Endothelial cell of umbilical vein (primary cell): Measurements from ENCODE around the gene BABAM2. TPM values are rescaled to one million over a fixed set of nuclear protein-coding genes. Genes with fewer than 3 reads are reported as not detected.

Experiments used
- BruUV-seq: library from RNA; stranded (reverse); fragments of 400-500 nt; replicated peaks from 2 replicates; lab custom pipeline; 2021; lab: Mats Ljungman, UMichigan
- CTCF ChIA-PET: fragments of 300-600, 350-600 bp; sonication (Branson Sonifier 250); formaldehyde crosslinking; loops from one replicate; lab custom pipeline; 2021; ENCODE audit warnings: antibody characterized with exemption, inconsistent platforms; lab: Charles Lee
- POLR2A ChIA-PET: fragments of 300-600, 350-600 bp; sonication (Branson Sonifier 250); formaldehyde crosslinking; loops from one replicate; lab custom pipeline; 2021; ENCODE audit warnings: antibody characterized with exemption, inconsistent platforms; lab: Charles Lee
- DNase-seq: peaks from one replicate; pipeline ENCODE4 v3.0.0-alpha.2; 2011; ENCODE audit warnings: low read depth, low spot score
- FAIRE-seq: peaks from 2 replicates; lab custom pipeline; 2011; peaks lifted over from hg19 to GRCh38; lab: Jason Lieb, UNC
- H2AFZ ChIP-seq: 2 replicates; pipeline ENCODE4 v1.6.0; 2012; ENCODE audit warnings: low read depth, low read length, control low read depth, inconsistent platforms
- H3K27ac ChIP-seq: 2 replicates; pipeline ENCODE4 v1.5.1; 2011; ENCODE audit warnings: low read depth, mild to moderate bottlenecking, control low read depth, low read length, moderate library complexity; ENCODE audit not compliant: insufficient read depth
- H3K27me3 ChIP-seq, 2 experiments: 2 replicates each; pipeline versions ENCODE4 v1.6.0 to v1.6.1; 2011; ENCODE audit warnings: low read length in 2 of 2, mixed read lengths in 1 of 2; ENCODE audit not compliant: control insufficient read depth in 2 of 2, insufficient read depth in 2 of 2
- H3K36me3 ChIP-seq, 2 experiments: 2 replicates in 1 of 2; 3 replicates in 1 of 2; pipeline ENCODE4 v1.5.1; 2011; ENCODE audit warnings: low read length in 2 of 2, mild to moderate bottlenecking in 1 of 2, moderate library complexity in 1 of 2; ENCODE audit not compliant: control insufficient read depth in 2 of 2, insufficient read depth in 2 of 2; ENCODE audit errors: extremely low read depth in 1 of 2
- H3K4me1 ChIP-seq: 3 replicates; pipeline ENCODE4 v1.5.1; 2011; ENCODE audit warnings: mild to moderate bottlenecking, low read length; ENCODE audit not compliant: control insufficient read depth, insufficient read depth; ENCODE audit errors: extremely low read depth
- H3K4me2 ChIP-seq: 2 replicates; pipeline ENCODE4 v1.6.1; 2011; ENCODE audit warnings: low read length, control low read depth, mixed read lengths; ENCODE audit not compliant: insufficient read depth
- H3K4me3 ChIP-seq, 3 experiments: fragments of 200-600 bp in 1 of 3; sonication (generic), shearing (Covaris generic) in 1 of 3; replicated peaks in 1 of 3; 2 replicates each; pipeline ENCODE4 v1.5.1; 2011 to 2016; ENCODE audit warnings: control low read depth in 3 of 3, low read length in 3 of 3, mild to moderate bottlenecking in 2 of 3, inconsistent platforms in 1 of 3, low read depth in 1 of 3, moderate library complexity in 1 of 3; ENCODE audit not compliant: insufficient read depth in 1 of 3
- H3K79me2 ChIP-seq: 2 replicates; pipeline ENCODE4 v1.6.0; 2012; ENCODE audit warnings: low read length, inconsistent platforms; ENCODE audit not compliant: control insufficient read depth, insufficient read depth
- H3K9ac ChIP-seq: replicated peaks from 2 replicates; pipeline ENCODE3; 2011; ENCODE audit warnings: low read length, control low read depth; ENCODE audit not compliant: insufficient read depth; ENCODE audit errors: extremely low read depth
- H3K9me1 ChIP-seq: replicated peaks from 3 replicates; pipeline ENCODE4 v1.6.0; 2011; ENCODE audit warnings: mild to moderate bottlenecking, low read length; ENCODE audit not compliant: control insufficient read depth, insufficient read depth; ENCODE audit errors: extremely low read depth
- H3K9me3 ChIP-seq: replicated peaks from 2 replicates; pipeline ENCODE4 v1.5.1; 2012; ENCODE audit warnings: low read length, inconsistent platforms; ENCODE audit not compliant: control insufficient read depth, insufficient read depth
- H4K20me1 ChIP-seq: replicated peaks from 2 replicates; pipeline ENCODE3; 2011; ENCODE audit warnings: mild to moderate bottlenecking, low read length; ENCODE audit not compliant: control insufficient read depth, insufficient read depth; ENCODE audit errors: extremely low read depth
- EZH2 ChIP-seq: IDR thresholded peaks from 2 replicates; pipeline ENCODE4 v1.6.1; 2012; ENCODE audit warnings: borderline replicate concordance, low read depth, mild to moderate bottlenecking, moderate library complexity, low read length, inconsistent platforms; ENCODE audit not compliant: severe bottlenecking
- FOS ChIP-seq: IDR thresholded peaks from 2 replicates; pipeline ENCODE4 v1.6.1; 2011; ENCODE audit warnings: mild to moderate bottlenecking, low read length, moderate library complexity, borderline replicate concordance; ENCODE audit not compliant: insufficient read depth
- GATA2 ChIP-seq: IDR thresholded peaks from 2 replicates; pipeline ENCODE4 v1.7.0; 2011; ENCODE audit warnings: low read depth, mild to moderate bottlenecking, moderate library complexity, mixed read lengths, low read length; ENCODE audit not compliant: insufficient read length, insufficient read depth
- JUN ChIP-seq: IDR thresholded peaks from 2 replicates; pipeline ENCODE4 v1.6.1; 2011; ENCODE audit warnings: borderline replicate concordance, low read depth; ENCODE audit not compliant: insufficient read length, insufficient read depth
- MAX ChIP-seq: IDR thresholded peaks from 2 replicates; pipeline ENCODE4 v1.6.1; 2011; ENCODE audit not compliant: insufficient read depth, insufficient read length
- MYC ChIP-seq: IDR thresholded peaks from one replicate; pipeline ENCODE4 v1.6.1; 2011; ENCODE audit warnings: mild to moderate bottlenecking, low read depth, low read length
- POLR2A ChIP-seq: IDR thresholded peaks from 2 replicates; pipeline ENCODE4 v1.6.1; 2012; ENCODE audit warnings: low read depth, mild to moderate bottlenecking, control low read depth, low read length
- POLR2AphosphoS5 ChIP-seq: IDR thresholded peaks from 2 replicates; pipeline ENCODE4 v1.6.1; 2012; ENCODE audit warnings: low read depth, mild to moderate bottlenecking, control low read depth, low read length, moderate library complexity; ENCODE audit not compliant: insufficient read depth
- dilution Hi-C: fragments of 300-500 bp; cut with MboI; formaldehyde crosslinking; loops from one replicate; pipeline ENCODE4 v1.15.0; 2019; ENCODE audit warnings: low sequenced_read_pairs; ENCODE audit not compliant: extremely low pct_ligation_motif_present
- intact Hi-C: fragments of 100-400 bp; cut with micrococcal nuclease; formaldehyde crosslinking; loops from one replicate; pipeline ENCODE4 v1.10.0; 2022
- polyA plus RNA-seq, 4 experiments: library from polyadenylated mRNA; depleted of rRNA in 3 of 4; stranded (reverse) in 3 of 4; unstranded in 1 of 4; fragments of >200 nt; gene quantifications; 2 replicates each; pipeline versions ENCODE4 v1.2.1 to v1.2.3, GENCODE V29; 2011 to 2012; ENCODE audit warnings: missing spikeins in 1 of 4
- total RNA-seq: library from RNA; stranded (reverse); gene quantifications from 2 replicates; pipeline ENCODE4 v1.2.3, GENCODE V29; 2021
- TF ChIP-seq, protein P1 (sequence below), 2 donors: IDR thresholded peaks; 1 replicate in 1 of 2; 2 replicates in 1 of 2; pipeline ENCODE4 v1.5.1; 2011; ENCODE audit warnings: low read length in 2 of 2, mild to moderate bottlenecking in 2 of 2, moderate library complexity in 2 of 2, control low read depth in 1 of 2, inconsistent platforms in 1 of 2, low read depth in 1 of 2; ENCODE audit not compliant: insufficient read depth in 1 of 2; ENCODE audit errors: extremely low read depth in 1 of 2

The BABAM2 gene
- total and polyA plus RNA-seq, 2 donors (not counting 3 experiments of a cell fraction or from before 2014, with no cell fraction given): 19.9 to 27.6 TPM

- Histone ChIP-seq H3K27me3 (no peaks in the 10 kb centered on the region), H3K4me1 (no peaks in the 10 kb centered on the region), H3K4me2 (no peak overlapping the region), H3K27ac (no peak overlapping the region), H2AFZ (no peak overlapping the region), H3K9me1 (no peaks in the 10 kb centered on the region), H3K9me3 (no peaks in the 10 kb centered on the region), H3K79me2 (no peaks in the 10 kb centered on the region), H3K36me3 (no peaks in the 10 kb centered on the region), H3K4me3 (no peak overlapping the region), H3K9ac (no peak overlapping the region), H4K20me1 (no peaks in the 10 kb centered on the region)
- TF ChIP-seq FOS (no peak), MYC (no peak), POLR2AphosphoS5 (no peak), POLR2A (no peak), GATA2 (no peak), EZH2 (no peak), MAX (no peak), JUN (no peak)
- TF ChIP-seq, protein P1, sequence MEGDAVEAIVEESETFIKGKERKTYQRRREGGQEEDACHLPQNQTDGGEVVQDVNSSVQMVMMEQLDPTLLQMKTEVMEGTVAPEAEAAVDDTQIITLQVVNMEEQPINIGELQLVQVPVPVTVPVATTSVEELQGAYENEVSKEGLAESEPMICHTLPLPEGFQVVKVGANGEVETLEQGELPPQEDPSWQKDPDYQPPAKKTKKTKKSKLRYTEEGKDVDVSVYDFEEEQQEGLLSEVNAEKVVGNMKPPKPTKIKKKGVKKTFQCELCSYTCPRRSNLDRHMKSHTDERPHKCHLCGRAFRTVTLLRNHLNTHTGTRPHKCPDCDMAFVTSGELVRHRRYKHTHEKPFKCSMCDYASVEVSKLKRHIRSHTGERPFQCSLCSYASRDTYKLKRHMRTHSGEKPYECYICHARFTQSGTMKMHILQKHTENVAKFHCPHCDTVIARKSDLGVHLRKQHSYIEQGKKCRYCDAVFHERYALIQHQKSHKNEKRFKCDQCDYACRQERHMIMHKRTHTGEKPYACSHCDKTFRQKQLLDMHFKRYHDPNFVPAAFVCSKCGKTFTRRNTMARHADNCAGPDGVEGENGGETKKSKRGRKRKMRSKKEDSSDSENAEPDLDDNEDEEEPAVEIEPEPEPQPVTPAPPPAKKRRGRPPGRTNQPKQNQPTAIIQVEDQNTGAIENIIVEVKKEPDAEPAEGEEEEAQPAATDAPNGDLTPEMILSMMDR (IDR thresholded peaks at IDR 0.05; ENCODE audit: extremely low read depth in 1 of 2, insufficient read depth in 1 of 2, low read depth in 1 of 2, low read length in 2 of 2): no peak
- ChIA-PET POLR2A (interaction anchor here (0.7 kb wide), 1 partner anchor 88 kb away, joined by 7 read pairs; no protein-coding TSS in a partner anchor), CTCF (interaction anchor here (1.2 kb wide), 1 partner anchor 16 kb away, joined by 4 read pairs; no protein-coding TSS in a partner anchor)
- dilution Hi-C loops (no loop called here), intact Hi-C loops (no loop called here)
- FAIRE-seq (no peak), DNase-seq (no peak)
- no TSS peak for BruUV-seq
Measured at GRCh38 chr2:27849558-27850205, 40.8 kb upstream of the BABAM2 start.
